Measurements from ENCODE around the gene BMP2.

DNA sequence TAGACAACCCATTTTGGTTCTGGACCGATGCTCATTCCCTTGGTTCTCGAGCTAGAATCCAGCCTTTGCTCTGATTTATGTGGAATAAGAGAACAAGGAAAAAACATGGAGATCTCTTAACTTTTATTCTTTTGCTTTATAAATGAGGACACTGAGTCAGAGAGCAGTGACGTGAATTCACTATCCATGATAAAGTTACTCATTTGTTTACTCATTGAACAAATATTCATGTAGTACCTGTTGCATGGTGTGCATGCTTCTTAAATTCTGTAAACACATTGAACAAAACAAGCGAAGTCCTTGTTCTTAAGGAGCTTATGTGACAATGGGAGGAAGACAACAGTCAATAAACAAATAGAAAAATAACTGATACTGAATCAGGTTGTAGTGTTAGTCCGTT lies 56.9 kb downstream of the BMP2 start:
- no peak for TF ChIP-seq CTCF (optimal IDR thresholded peaks at IDR 0.05 in 1 of 3, IDR thresholded peaks at IDR 0.05 in 1 of 3, conservative IDR thresholded peaks at IDR 0.05 in 1 of 3; ENCODE audit: extremely low read depth in 1 of 3, insufficient read depth in 2 of 3, low read length in 3 of 3)
- no peak for TF ChIP-seq EZH2 (IDR thresholded peaks at IDR 0.05; ENCODE audit: low read length)
